Measurements from ENCODE around the gene SLC25A23.

Gene SLC25A23

DNA sequence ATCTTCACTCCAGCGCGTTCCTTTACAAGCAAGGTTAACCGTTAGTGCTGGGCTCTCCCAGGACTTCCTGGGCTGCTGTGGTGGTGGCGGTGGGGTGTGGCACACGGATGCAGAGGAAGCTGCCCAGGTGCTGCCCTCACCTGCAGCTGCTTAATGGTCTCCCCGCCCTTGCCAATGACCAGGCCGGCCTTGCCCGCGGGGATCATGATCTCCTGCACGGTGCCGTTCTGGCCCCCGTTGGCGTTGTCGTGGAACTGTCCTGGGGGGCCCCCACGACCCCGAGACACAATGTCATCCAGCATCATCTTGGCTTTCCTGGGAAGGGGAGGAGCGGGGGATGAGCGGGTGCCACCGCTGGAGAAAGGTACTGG is 41.0 kb downstream of the SLC25A23 start:
- H3K36me3 ChIP-seq (ENCODE audit: insufficient read depth, low read length): peaks cover 77% of the 10 kb centered on the region

DNA sequence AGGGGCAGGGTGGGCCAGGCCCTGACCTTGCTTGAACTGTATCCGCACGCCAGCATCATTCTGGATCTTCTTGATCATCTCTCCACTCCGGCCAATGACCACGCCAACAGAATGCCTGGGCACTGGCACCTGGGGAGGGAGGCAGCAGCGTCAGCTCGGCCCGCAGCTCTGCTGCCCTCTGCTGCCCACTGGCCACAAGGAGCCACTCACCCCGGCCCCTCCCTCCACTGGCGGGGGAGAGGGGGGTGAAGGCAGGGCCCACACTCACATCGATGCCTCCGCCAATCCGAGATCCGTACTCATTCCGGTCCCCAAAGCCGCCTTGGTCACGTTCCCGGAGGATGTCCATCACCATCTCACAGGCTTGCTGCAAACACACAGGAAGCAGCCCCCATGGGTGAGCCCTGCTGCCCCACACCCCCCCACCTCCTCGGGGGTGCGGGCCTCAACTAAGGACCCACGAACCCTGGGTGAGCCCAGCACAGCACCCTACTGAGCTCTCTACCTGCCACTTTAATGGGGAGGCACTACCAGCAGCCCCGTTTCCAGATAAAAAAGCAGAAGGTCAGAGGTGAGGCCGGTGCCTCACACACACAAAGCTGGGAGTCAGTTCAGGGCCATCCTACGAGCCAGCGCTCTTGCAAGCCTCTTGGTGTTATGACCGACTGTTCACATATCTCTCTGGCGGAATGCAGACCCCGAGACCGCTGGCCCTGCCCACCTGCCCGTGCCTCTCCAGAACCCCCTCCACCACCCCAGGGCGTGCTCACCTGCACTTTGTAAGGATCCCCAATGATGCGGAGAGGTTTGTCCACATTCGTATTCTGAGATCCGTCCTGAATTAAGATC is 41.7 kb downstream of the SLC25A23 start:
- Histone ChIP-seq H4K20me1 (ENCODE audit: insufficient read depth, low read length, poor library complexity, severe bottlenecking) (peaks cover 80% of the 10 kb centered on the region), H3K4me1 (ENCODE audit: insufficient read depth, low read length, poor library complexity, severe bottlenecking) (peaks cover 12% of the 10 kb centered on the region), H3K4me3 (ENCODE audit: low read length, poor library complexity, severe bottlenecking) (no peak overlapping the region), H3K36me3 (ENCODE audit: insufficient read depth, low read length) (peaks cover 82% of the 10 kb centered on the region), H2AFZ (ENCODE audit: low read length) (no peak overlapping the region), H3K9me2 (replicated peaks; ENCODE audit: low read depth, low read length) (no peaks in the 10 kb centered on the region), H3K9me3 (ENCODE audit: insufficient read depth, low read depth, low read length) (no peaks in the 10 kb centered on the region), H3K4me2 (ENCODE audit: low read depth, low read length, poor library complexity, severe bottlenecking) (no peak overlapping the region), H3K9ac (ENCODE audit: low read depth, low read length, poor library complexity, severe bottlenecking) (no peak overlapping the region), H3F3A (ENCODE audit: low read depth) (no peaks in the 10 kb centered on the region), H3K79me2 (ENCODE audit: insufficient read depth, low read length) (peaks cover 57% of the 10 kb centered on the region), H3K27me3 (ENCODE audit: insufficient read depth, low read length, poor library complexity, severe bottlenecking) (no peaks in the 10 kb centered on the region)
- TF ChIP-seq, protein P1, sequence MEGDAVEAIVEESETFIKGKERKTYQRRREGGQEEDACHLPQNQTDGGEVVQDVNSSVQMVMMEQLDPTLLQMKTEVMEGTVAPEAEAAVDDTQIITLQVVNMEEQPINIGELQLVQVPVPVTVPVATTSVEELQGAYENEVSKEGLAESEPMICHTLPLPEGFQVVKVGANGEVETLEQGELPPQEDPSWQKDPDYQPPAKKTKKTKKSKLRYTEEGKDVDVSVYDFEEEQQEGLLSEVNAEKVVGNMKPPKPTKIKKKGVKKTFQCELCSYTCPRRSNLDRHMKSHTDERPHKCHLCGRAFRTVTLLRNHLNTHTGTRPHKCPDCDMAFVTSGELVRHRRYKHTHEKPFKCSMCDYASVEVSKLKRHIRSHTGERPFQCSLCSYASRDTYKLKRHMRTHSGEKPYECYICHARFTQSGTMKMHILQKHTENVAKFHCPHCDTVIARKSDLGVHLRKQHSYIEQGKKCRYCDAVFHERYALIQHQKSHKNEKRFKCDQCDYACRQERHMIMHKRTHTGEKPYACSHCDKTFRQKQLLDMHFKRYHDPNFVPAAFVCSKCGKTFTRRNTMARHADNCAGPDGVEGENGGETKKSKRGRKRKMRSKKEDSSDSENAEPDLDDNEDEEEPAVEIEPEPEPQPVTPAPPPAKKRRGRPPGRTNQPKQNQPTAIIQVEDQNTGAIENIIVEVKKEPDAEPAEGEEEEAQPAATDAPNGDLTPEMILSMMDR (conservative IDR thresholded peaks at IDR 0.05; ENCODE audit: low read length): peak; percentile 34; the same call in 1 of the 2 replicates
- TF ChIP-seq EZH2phosphoT487 (IDR thresholded peaks at IDR 0.05; ENCODE audit: borderline replicate concordance): no peak

More for the DNA sequence above, 41.0 kb downstream of the SLC25A23 start:
- H3K9me3 ChIP-seq (ENCODE audit: insufficient read depth, low read depth, low read length): no peaks in the 10 kb centered on the region
- no peaks in the 10 kb centered on the region for H3F3A ChIP-seq (ENCODE audit: low read depth)
- H3K27me3 ChIP-seq (ENCODE audit: insufficient read depth, low read length, poor library complexity, severe bottlenecking): no peaks in the 10 kb centered on the region
- no peak overlapping the region for H3K4me2 ChIP-seq (ENCODE audit: low read depth, low read length, poor library complexity, severe bottlenecking)
- peaks cover 63% of the 10 kb centered on the region for H3K79me2 ChIP-seq (ENCODE audit: insufficient read depth, low read length)
- peaks cover 18% of the 10 kb centered on the region for H3K4me1 ChIP-seq (ENCODE audit: insufficient read depth, low read length, poor library complexity, severe bottlenecking)
- H3K9me2 ChIP-seq (replicated peaks; ENCODE audit: low read depth, low read length): no peaks in the 10 kb centered on the region
- peaks cover 81% of the 10 kb centered on the region for H4K20me1 ChIP-seq (ENCODE audit: insufficient read depth, low read length, poor library complexity, severe bottlenecking)
- H3K4me3 ChIP-seq (ENCODE audit: low read length, poor library complexity, severe bottlenecking): no peak overlapping the region
- H3K9ac ChIP-seq (ENCODE audit: low read depth, low read length, poor library complexity, severe bottlenecking): no peak overlapping the region
- H2AFZ ChIP-seq (ENCODE audit: low read length): no peak overlapping the region
- TF ChIP-seq EZH2phosphoT487 (IDR thresholded peaks at IDR 0.05; ENCODE audit: borderline replicate concordance): no peak
- TF ChIP-seq, protein P1 (conservative IDR thresholded peaks at IDR 0.05; ENCODE audit: low read length): no peak

DNA sequence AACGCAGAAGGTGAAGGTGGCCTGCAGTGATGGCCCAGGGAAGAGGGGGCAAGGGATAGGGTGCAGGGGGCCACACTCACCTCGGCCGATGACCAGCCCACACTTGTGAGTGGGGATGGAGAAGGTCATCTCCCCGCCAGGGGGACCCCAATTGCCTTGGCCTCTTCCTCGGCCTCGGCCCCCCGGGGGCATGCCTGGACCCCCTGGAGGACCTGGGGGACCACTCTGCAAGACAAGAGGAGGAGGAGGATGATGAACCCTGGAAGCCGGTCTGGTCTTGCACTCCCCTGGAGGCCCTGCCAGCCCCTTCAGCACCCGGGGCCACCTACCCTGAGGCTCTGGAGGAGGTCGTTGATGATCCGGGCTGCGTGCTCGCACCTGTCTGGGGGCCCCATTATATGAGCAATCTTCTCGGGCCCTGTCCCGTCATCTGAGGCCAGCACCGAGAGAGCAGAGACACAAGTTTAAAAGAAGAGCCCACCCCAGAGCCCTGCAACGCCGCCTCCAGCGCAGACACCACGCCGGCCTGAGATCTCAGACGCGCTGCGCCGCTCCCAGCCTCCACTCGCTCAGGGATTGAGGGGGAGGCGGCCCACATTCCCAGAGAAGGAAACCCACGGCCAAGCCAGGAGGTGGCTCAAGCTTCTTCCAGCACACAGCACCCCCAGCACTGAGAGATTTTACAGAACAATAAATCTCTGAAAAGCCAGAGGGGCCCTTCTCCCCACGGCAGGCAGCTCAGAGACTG is 42.8 kb downstream of the SLC25A23 start:
- H3K9me2 ChIP-seq (replicated peaks; ENCODE audit: low read depth, low read length): no peaks in the 10 kb centered on the region
- H3K79me2 ChIP-seq (ENCODE audit: insufficient read depth, low read length): peaks cover 46% of the 10 kb centered on the region
- H3K4me1 ChIP-seq (ENCODE audit: insufficient read depth, low read length, poor library complexity, severe bottlenecking): peaks cover 3% of the 10 kb centered on the region
- H4K20me1 ChIP-seq (ENCODE audit: insufficient read depth, low read length, poor library complexity, severe bottlenecking): peaks cover 74% of the 10 kb centered on the region
- H3K36me3 ChIP-seq (ENCODE audit: insufficient read depth, low read length): peaks cover 86% of the 10 kb centered on the region
- no peak overlapping the region for H3K9ac ChIP-seq (ENCODE audit: low read depth, low read length, poor library complexity, severe bottlenecking)
- H3K4me2 ChIP-seq (ENCODE audit: low read depth, low read length, poor library complexity, severe bottlenecking): no peak overlapping the region
- no peaks in the 10 kb centered on the region for H3F3A ChIP-seq (ENCODE audit: low read depth)
- no peaks in the 10 kb centered on the region for H3K27me3 ChIP-seq (ENCODE audit: insufficient read depth, low read length, poor library complexity, severe bottlenecking)
- no peaks in the 10 kb centered on the region for H3K9me3 ChIP-seq (ENCODE audit: insufficient read depth, low read depth, low read length)
- no peak overlapping the region for H2AFZ ChIP-seq (ENCODE audit: low read length)
- no peak overlapping the region for H3K4me3 ChIP-seq (ENCODE audit: low read length, poor library complexity, severe bottlenecking)
- TF ChIP-seq EZH2phosphoT487 (IDR thresholded peaks at IDR 0.05; ENCODE audit: borderline replicate concordance): no peak
- TF ChIP-seq, protein P1 (conservative IDR thresholded peaks at IDR 0.05; ENCODE audit: low read length): no peak
